Stimulated activated CD4-positive, alpha-beta T cell treated with anti-CD3 and anti-CD28 coated beads, Interleukin-4, amount 100 ng/mL, for 4 hours (primary cell): ENCODE results near the gene KCNG2.
"Not testable (repeated sequence)": the region's sequence is repeated elsewhere in the genome, so short reads cannot be mapped to it uniquely, and the experiment has no call there.

ENCODE experiments used
- DNase-seq, 2 experiments: peaks; one replicate each; pipeline ENCODE4 v3.0.0-alpha.2; 2020

KCNG2 gene

GRCh38 chr18:79855147-79855933 lies 57.6 kb downstream of the KCNG2 start:
- no peak for DNase-seq

GRCh38 chr18:79856119-79857007 lies 58.6 kb downstream of the KCNG2 start:
- DNase-seq = no peak

- no peak for DNase-seq
Observed at GRCh38 chr18:79857082-79857671, 59.4 kb downstream of the KCNG2 start.

DNA sequence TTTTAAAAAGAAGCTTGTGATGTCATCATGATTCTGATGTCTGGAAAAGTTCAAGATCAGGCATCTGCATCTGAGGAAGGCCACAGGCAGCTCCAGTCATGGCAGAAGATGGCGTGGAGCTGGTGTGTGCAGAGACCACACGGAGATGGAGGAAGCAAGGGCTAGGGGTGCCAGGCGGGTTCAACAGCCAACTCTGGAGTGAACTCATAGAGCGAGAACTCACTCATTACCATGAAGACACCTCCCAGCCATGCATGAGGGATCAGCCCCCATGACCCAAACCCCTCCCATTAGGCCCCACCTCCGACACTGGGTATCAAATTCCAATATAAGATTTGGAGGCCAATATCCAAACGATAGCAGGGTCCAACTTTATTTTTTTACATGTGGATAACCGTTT lies 61.6 kb downstream of the KCNG2 start:
- no peak for DNase-seq

DNA sequence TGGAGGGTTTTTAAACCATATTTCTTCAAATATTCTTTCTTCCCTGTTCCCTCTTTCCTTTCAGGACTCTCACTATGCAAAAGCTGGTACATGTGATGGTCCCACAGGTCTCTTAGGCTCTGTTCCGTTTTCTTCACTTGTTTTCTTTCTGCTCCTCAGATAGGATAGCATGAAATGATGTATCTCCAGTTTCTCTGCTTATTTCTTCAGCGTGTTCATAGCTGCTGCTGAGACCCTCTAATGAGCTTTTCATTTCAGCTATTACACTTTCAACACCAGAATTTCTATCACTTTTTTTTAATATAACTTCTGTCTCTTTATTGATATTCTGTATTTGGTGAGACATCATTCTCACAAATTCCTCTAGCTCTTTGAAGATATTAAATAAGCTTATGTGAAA lies 63.9 kb downstream of the KCNG2 start:
- DNase-seq = no peak

DNA sequence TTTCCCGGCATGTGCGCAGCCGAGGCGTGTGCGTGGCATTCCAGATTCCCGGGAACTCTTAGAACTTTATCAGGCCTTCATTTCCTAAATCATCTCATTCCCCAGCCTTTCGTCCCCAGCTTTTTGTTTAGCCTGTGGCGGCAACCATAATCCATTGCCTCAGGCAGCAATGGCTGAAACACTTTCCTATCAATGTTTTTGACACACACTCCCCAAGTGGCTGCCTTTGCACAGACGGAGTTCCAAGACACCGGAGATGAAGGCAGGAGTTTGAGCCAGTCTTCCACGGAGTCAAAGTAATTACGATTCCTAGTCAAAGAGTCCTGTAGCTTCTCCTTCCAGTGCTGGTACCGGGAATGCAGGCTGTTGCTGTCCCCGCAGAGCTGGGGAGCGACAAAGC lies 64.8 kb downstream of the KCNG2 start:
- DNase-seq = no peak

DNA sequence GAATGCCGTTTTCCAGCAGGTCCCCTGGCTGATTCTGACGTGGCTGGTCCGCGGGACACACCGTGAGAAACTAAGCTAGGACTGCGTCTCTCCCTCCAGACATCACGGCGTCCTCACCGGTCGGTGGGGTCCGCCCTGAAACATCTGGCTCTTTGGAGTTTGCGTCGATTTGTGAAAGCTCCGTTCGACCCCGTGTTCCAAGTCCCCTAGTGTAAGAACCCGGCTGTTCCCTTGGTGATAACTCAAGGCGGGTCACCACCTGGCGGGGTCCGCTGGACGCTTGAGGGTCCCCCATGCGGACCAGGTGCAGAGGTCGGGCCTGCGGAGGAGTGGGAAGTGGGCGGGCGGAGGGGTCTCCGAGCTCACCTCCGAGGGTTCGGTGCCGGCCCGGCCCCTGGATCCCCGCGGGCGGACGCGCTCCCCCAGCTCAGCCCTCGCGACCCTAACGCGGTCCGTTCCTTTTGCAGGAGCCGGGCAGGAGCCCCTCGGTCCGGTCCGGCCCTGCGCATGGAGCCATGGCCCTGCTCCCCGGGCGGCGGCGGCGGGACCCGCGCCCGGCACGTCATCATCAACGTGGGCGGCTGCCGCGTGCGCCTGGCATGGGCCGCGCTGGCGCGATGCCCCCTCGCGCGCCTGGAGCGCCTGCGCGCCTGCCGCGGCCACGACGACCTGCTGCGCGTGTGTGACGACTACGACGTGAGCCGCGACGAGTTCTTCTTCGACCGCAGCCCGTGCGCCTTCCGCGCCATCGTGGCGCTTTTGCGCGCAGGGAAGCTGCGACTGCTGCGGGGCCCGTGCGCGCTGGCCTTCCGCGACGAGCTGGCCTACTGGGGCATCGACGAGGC lies 65.6 kb downstream of the KCNG2 start:
- no peak for DNase-seq

DNA sequence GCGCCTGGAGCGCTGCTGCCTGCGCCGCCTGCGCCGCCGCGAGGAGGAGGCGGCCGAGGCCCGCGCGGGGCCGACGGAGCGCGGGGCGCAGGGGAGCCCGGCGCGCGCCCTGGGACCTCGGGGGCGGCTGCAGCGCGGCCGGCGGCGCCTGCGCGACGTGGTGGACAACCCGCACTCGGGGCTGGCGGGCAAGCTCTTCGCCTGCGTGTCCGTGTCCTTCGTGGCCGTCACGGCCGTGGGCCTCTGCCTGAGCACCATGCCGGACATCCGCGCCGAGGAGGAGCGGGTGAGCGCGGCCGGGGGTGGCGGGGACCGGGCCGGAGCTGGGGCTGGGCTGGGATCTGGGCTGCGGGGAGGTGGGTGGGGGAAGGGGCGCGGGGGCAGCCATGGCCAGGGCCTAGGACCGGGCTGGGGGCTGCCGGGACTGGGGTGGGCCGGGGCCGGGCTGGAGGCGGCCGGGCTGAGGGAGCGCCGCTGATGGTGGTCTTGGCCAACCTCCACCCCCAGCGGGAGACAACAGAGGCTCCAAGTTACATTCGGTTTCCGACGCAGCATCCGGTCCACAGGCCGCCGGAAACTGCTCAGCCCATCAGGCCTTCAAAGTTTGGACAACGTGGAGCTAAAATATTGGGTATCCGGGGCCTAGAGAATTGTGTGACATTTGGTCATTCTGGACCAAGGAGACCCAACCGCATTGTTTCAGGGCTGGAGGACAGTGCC lies 66.4 kb downstream of the KCNG2 start:
- DNase-seq = no peak

GRCh38 chr18:79864955-79865354 lies 67.2 kb downstream of the KCNG2 start:
- DNase-seq = not testable (repeated sequence)

GRCh38 chr18:79865951-79866350 lies 68.2 kb downstream of the KCNG2 start:
- DNase-seq = not testable (repeated sequence)

- DNase-seq = no peak
Observed at GRCh38 chr18:79866889-79867574, 69.3 kb downstream of the KCNG2 start.

DNA sequence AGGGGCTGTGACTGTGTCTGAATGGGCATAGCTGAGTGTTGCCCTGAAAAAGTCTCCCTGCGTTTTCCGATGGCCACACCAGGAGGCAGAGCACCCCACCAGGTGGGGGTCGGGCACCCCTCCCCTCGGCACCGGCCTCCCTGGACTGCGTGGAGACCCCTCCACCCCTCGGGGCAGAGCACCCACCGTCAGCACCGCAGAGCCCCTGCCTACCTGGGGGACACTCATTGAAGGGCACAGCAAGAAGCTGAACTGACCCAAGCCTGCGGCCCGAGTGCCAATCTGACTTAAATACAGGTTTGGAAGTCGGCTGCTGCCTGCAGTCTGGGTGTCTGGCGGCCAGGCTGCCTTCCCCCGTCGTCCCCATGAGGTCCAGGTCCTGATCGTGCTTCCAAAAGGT lies 69.9 kb downstream of the KCNG2 start:
- no peak for DNase-seq

GRCh38 chr18:79868168-79868784 lies 70.5 kb downstream of the KCNG2 start:
- no peak for DNase-seq

DNA sequence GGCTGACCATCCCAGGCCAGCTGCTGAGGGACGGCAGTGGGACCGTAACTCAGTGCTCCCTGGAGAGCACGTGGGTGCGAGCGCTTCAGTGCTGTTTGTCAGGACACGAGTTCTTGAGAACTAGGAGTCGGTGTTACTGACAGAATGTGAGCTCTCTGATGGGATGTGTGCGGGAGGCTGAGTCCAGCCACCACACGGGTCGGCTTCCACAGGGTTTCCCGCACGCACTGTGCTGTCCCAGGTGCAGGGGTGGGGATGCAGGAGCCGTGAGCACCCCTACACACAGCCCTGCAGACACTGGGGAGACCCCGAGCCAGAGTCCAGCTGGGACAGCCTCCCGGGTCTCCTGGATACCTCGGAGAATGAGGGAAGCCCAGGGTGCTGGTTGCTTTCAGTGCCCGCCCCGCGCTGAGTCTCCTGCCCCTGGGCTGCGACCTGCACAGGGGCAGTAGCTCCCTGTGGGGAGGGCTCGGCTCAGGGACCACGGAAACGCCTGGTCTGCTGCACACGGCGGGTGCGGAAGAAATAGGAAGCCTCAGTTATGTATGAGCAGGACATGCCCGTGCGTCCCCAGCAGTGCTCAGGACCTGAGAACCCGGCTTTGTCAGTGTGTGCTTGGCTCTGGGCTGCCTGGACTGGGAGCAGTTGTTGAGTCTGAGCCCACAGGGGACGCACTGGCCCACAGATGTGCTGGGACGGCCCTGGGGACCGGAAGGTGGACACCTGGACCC lies 71.2 kb downstream of the KCNG2 start:
- no peak for DNase-seq

GRCh38 chr18:79869591-79870300 lies 72.0 kb downstream of the KCNG2 start:
- DNase-seq = no peak

- DNase-seq = no peak
Observed at GRCh38 chr18:79870301-79871025, 72.7 kb downstream of the KCNG2 start.

DNA sequence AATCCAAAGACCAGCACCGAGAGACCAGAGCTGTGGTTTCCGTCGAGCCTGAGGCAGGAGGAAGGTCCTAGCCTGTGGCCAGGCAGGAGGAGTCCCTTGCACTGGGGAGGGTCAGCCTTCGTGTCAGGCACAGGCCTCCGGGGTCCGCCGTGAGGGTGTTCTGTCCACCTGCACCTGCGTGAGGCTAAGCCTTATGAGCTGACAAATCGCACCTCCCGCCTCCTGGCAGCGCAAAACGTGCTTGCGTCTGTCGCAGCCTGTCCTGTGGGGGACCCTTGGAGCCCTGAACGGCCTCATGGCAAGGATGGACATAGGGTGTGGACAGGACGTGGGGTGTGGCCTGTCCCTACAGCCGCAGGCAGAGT lies 73.3 kb downstream of the KCNG2 start:
- DNase-seq = no peak

GRCh38 chr18:79871481-79872091 lies 73.8 kb downstream of the KCNG2 start:
- DNase-seq = no peak
